Brain microvascular endothelial cell (primary cell): ENCODE results near the gene SHQ1.

Source experiments
- DNase-seq: peaks from one replicate; pipeline ENCODE4 v3.0.0-alpha.2; 2020
- H3K27ac ChIP-seq: fragments of 250-450 bp; sonication (Bioruptor Pico); 2 replicates; pipeline ENCODE4 v1.5.1; 2020; ENCODE audit warnings: mild to moderate bottlenecking, moderate library complexity
- H3K27me3 ChIP-seq: fragments of 250-450 bp; sonication (Bioruptor Pico); replicated peaks from 2 replicates; pipeline ENCODE4 v1.5.1; 2020; ENCODE audit warnings: mild to moderate bottlenecking
- H3K36me3 ChIP-seq: fragments of 250-450 bp; sonication (Bioruptor Pico); replicated peaks from 2 replicates; pipeline ENCODE4 v1.5.1; 2020; ENCODE audit warnings: mild to moderate bottlenecking
- H3K4me3 ChIP-seq: 2 replicates; pipeline ENCODE4 v1.5.1; 2011; ENCODE audit warnings: low read depth, mild to moderate bottlenecking, control low read depth, low read length, moderate library complexity
- in situ Hi-C: cut with HindIII; loops from 2 replicates; pipeline ENCODE4 v1.10.0; 2017; ENCODE audit warnings: low sequenced_read_pairs, low pct_ligation_motif_present
- TF ChIP-seq, protein P1 (sequence below): IDR thresholded peaks from 2 replicates; pipeline ENCODE4 v1.5.1; 2011; ENCODE audit warnings: low read depth, mild to moderate bottlenecking, moderate library complexity, low read length, control low read depth, inconsistent platforms; ENCODE audit errors: missing control alignments

Gene SHQ1

DNA sequence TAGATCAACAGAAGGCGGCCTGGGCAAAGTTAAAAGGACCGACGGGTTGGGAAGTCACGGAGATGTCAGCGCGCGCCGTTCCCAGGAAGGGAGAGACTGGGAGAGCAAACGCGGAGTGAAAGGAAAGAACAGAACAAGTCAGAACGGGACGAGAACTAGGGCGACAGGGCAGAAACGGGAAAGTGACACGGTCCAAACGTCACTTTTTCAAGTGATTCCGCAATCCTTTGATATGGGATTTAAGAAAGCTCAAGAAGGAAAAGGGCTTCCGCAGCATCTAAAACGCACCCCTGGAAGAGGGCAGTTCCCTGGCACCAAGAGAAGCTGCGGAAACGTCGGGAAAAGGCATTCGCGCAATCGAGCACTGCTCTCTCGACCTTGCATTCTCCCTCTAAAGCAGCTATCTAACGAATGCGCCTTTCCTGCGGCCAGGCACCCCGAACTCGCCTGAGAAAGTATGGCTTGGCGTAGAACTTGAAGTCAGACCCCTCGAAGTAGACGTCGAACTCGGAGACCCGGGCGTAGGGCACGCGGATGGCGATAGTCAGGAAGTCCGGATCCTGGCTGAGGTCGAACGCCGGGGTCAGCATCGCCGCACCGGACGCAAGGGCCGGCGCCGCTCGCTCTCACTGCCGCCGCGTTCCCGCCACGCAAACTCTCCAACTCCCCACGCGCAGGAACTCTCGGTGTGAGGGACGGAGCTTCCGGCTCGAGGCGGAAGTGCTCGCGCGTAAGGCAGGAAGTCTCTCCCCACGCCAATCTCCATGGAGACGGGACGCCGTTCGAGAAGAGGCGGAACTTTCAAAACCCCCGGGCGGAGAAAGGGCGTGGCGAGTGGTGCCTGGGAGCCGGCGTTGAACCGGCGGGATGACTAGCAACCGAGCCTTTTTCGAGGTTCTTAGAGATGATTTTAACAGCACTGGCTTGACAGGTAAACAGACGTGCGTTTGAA, at the start of gene SHQ1:
TSS of gene SHQ1 (minus strand) at position 695 of the 952 bp plus-strand sequence. CDS start at position 590, 105 bp downstream.
- peak within 1 kb of the TSS; percentile 96 for H3K4me3 ChIP-seq
- peak within 1 kb of the TSS; percentile 9 for H3K27ac ChIP-seq
- in situ Hi-C loops: no loop called here
- peak; percentile 86 for DNase-seq
- H3K36me3 ChIP-seq: no peaks in the 10 kb centered on the region
- no peaks in the 10 kb centered on the region for H3K27me3 ChIP-seq
- TF ChIP-seq, protein P1, sequence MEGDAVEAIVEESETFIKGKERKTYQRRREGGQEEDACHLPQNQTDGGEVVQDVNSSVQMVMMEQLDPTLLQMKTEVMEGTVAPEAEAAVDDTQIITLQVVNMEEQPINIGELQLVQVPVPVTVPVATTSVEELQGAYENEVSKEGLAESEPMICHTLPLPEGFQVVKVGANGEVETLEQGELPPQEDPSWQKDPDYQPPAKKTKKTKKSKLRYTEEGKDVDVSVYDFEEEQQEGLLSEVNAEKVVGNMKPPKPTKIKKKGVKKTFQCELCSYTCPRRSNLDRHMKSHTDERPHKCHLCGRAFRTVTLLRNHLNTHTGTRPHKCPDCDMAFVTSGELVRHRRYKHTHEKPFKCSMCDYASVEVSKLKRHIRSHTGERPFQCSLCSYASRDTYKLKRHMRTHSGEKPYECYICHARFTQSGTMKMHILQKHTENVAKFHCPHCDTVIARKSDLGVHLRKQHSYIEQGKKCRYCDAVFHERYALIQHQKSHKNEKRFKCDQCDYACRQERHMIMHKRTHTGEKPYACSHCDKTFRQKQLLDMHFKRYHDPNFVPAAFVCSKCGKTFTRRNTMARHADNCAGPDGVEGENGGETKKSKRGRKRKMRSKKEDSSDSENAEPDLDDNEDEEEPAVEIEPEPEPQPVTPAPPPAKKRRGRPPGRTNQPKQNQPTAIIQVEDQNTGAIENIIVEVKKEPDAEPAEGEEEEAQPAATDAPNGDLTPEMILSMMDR: no peak

DNA sequence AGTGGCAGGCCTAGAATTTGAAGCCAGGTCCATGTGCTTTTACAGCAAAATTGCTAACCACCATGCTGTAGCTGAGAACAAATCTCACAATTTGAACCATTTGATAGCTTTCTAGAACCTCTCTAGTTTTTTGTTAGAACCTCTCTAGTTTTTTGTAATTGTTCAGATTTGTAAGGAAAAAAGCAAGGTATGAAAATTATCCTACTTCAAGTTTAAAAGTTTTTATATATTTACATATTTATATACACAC, 49.4 kb upstream of the SHQ1 start:
- TF ChIP-seq, protein P1: no peak
- no peak for DNase-seq
- Histone ChIP-seq H3K27me3 (no peaks in the 10 kb centered on the region), H3K4me3 (no peak overlapping the region), H3K36me3 (no peaks in the 10 kb centered on the region), H3K27ac (no peak overlapping the region)
- in situ Hi-C loops: no loop called here

GRCh38 chr3:72896996-72897757, 48.9 kb upstream of the SHQ1 start:
- Histone ChIP-seq H3K27me3 (no peaks in the 10 kb centered on the region), H3K36me3 (no peaks in the 10 kb centered on the region), H3K27ac (no peak overlapping the region), H3K4me3 (no peak overlapping the region)
- TF ChIP-seq, protein P1: no peak
- in situ Hi-C loops: no loop called here
- DNase-seq: no peak

- Histone ChIP-seq H3K27me3 (no peaks in the 10 kb centered on the region), H3K27ac (no peak overlapping the region), H3K36me3 (no peaks in the 10 kb centered on the region), H3K4me3 (no peak overlapping the region)
- no peak for DNase-seq
- in situ Hi-C loops: no loop called here
- TF ChIP-seq, protein P1: no peak
Observed at GRCh38 chr3:72894976-72895552, 46.8 kb upstream of the SHQ1 start.

DNA sequence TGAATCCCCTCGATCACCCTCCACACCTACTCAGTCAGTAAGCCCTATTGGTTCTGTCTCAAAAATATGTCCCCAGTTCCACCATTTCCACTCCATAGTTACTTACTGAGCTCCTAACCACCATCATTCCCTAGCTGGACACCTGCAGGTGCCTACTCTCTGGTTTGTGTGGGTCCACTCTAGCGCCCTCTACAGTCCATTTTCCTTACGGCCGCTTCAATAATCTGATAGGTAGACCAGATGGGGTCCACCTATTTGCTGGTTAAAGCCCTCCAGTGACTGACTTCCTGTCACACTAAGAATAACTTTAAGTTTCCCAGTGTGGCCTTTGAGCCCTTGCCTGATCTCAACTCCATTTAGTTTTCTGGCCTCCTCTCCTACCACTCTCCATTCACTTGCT, 44.6 kb upstream of the SHQ1 start:
- Histone ChIP-seq H3K4me3 (no peak overlapping the region), H3K36me3 (no peaks in the 10 kb centered on the region), H3K27me3 (no peaks in the 10 kb centered on the region), H3K27ac (peak overlapping the region; percentile 88)
- TF ChIP-seq, protein P1: peak; percentile 61
- in situ Hi-C loops: no loop called here
- no peak for DNase-seq
